Heart left ventricle (tissue), 16 donors: ENCODE measurements around the gene DNAI2. TPM values are rescaled to one million over a fixed set of nuclear protein-coding genes. Genes with fewer than 3 reads are reported as not detected.

Experiments used
- ATAC-seq, 4 donors: fragments of 200-7000 bp; cut with Tn5 transposase; one replicate each; pipeline ENCODE4 v1.9.1; 2020 to 2022; ENCODE audit warnings: moderate library complexity in 4 of 4, mild to moderate bottlenecking in 3 of 4, moderate number of reproducible peaks in 1 of 4
- DNase-seq, 5 donors: peaks; one replicate each; pipeline ENCODE4 v3.0.0-alpha.2; 2020
- H3K27ac ChIP-seq, 12 donors: fragments of 200-600 bp; sonication (generic) in 4 of 12; one replicate each; pipeline versions ENCODE4 v1.5.0 to v1.8.0; 2016 to 2022; ENCODE audit warnings: mild to moderate bottlenecking in 2 of 12
- H3K27me3 ChIP-seq, 9 donors: fragments of 200-600 bp; sonication (generic) in 2 of 9; one replicate each; pipeline versions ENCODE4 v1.5.1 to v1.8.0; 2016 to 2022; ENCODE audit warnings: mild to moderate bottlenecking in 3 of 9
- H3K36me3 ChIP-seq, 9 donors: fragments of 200-600 bp; sonication (generic) in 2 of 9; one replicate each; pipeline versions ENCODE4 v1.5.0 to v1.8.0; 2018 to 2022; ENCODE audit warnings: mild to moderate bottlenecking in 2 of 9
- H3K4me1 ChIP-seq, 12 donors: fragments of 200-600 bp; sonication (generic) in 4 of 12; one replicate each; pipeline versions ENCODE4 v1.5.0 to v1.8.0; 2016 to 2022; ENCODE audit warnings: mild to moderate bottlenecking in 3 of 12
- H3K4me3 ChIP-seq, 12 donors: fragments of 200-600 bp; sonication (generic) in 4 of 12; one replicate each; pipeline versions ENCODE4 v1.5.0 to v1.8.0; 2017 to 2022; ENCODE audit warnings: mild to moderate bottlenecking in 9 of 12, moderate library complexity in 4 of 12
- H3K9me3 ChIP-seq, 12 donors: fragments of 200-600 bp; sonication (generic) in 4 of 12; one replicate each; pipeline versions ENCODE4 v1.5.0 to v1.8.0; 2016 to 2022; ENCODE audit warnings: mild to moderate bottlenecking in 1 of 12
- POLR2A ChIP-seq, 2 donors: fragments of 450-650 bp; IDR thresholded peaks; one replicate each; pipeline ENCODE4 v1.6.1; 2017; ENCODE audit warnings: antibody characterized with exemption in 2 of 2, mild to moderate bottlenecking in 2 of 2, moderate library complexity in 2 of 2
- WGBS, 4 donors: extraction: QIAGEN DNeasy Blood & Tissue Kit in 2 of 4; methylation state at CpG; one replicate each; pipeline versions ENCODE4 v1.1.5 to v1.1.7; 2013 to 2018; 5-methylcytosine and 5-hydroxymethylcytosine counted together
- intact Hi-C, 10 donors: fragments of 100-400 bp; cut with DNase I; formaldehyde crosslinking; loops; one replicate each; pipeline versions ENCODE4 v1.11.1 to v1.14.2; 2022
- polyA plus RNA-seq, 2 donors: library from polyadenylated mRNA; stranded (reverse); fragments of 200-250 nt; gene quantifications; one replicate each; pipeline ENCODE4 v1.2.3, GENCODE V29; 2013
- total RNA-seq, 9 donors: library from RNA; depleted of rRNA in 2 of 9; stranded (reverse); fragments of >200 nt in 2 of 9; fragmentation: NEBNext Ultra II Directional in 3 of 9; extraction: Animal tissue kit (Norgen Biotek cat#: 25700) in 3 of 9; gene quantifications; one replicate each; pipeline versions ENCODE4 v1.1.0 to v1.2.4, GENCODE V29; 2016 to 2023
- TF ChIP-seq, protein P1 (sequence below), 12 donors: fragments of 200-600 bp; sonication (generic) in 4 of 12; IDR thresholded peaks; one replicate each; pipeline versions ENCODE4 v1.5.0 to v1.8.0; 2018 to 2022; ENCODE audit warnings: antibody characterized with exemption in 12 of 12, mild to moderate bottlenecking in 5 of 12
- donor health status: ischemic (EF 13 %, LVEDD 7.1; RV severe dilation, severe dysfunction).
- donor health status: healthy with polysubstance abuse.
- donor health status: DM: no; HTN: yes; CAD: no.
- donor health status: DM: no; HTN: no; CAD: no.
- donor health status: ischemic (EF 25% LVEDD 6.9; RV normal size, moderate dysfunction).
- donor health status: ischemic (EF 25% LVEDD 5.7; RV mildly dilated, moderate dysfunction).
- donor health status: healthy.
- donor health status: DM: yes; HTN: yes; CAD: no.
- donor health status: ischemic (EF 35%, LVEDD 5.7; RV mildly dilated, moderate dysfunction).
- donor health status: nonischemic (EF 11% LVEDD 7.7; RV severe dilation, severe dysfunction).
- donor health status: DM: yes; HTN: yes; CAD: no.
- donor health status: PGD.
- donor health status: ischemic (EF 29% LVEDD 5.4; RV normal size, mild dysfunction).
- donor health status: nonischemic (EF 23%, LVEDD 6.1; RV moderate dilation, normal function).

The DNAI2 gene
- total and polyA plus RNA-seq, 11 donors: not detected

DNA sequence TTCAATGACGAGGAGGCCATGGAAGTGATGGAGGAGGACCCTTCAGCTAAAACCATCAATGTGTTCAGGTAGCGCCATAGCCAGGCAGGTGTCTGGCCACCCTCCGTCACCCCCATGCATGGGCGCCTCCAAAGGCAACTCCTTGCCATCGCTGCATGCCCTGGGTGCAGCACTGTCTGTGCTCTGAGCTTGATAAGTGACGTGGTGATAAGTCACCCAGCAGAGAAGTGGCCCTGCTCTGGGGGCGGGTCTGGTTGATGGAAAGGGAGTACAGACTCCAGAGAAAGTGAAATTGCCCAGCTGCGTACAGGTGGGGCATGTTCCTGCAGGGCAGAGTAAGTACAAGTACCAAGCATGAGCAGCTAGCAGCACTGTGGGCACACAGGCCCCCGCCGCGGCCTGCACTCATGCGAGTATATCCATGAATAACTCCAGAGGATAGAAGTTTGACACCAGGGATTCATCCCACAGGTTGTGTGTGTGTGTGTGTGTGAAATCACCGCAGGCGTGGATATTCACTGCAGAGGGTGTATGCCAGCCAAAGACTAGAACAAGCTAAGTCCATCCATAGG is 13.1 kb downstream of the DNAI2 start:
- no peak for ATAC-seq
- intact Hi-C loops: no loop called here
- H3K27ac ChIP-seq: no peak overlapping the region
- no peak overlapping the region for H3K4me3 ChIP-seq
- DNase-seq: no peak
- H3K36me3 ChIP-seq: no peaks in the 10 kb centered on the region
- H3K27me3 ChIP-seq: no peaks in the 10 kb centered on the region
- H3K4me1 ChIP-seq: peaks cover 0 to 23% (median 2%) of the 10 kb centered on the region in 12 donors
- WGBS, 4 donors: 81 to 90% (median 86%) methylated on average over 11 to 14 of the region's 14 CpGs
- H3K9me3 ChIP-seq: no peaks in the 10 kb centered on the region
- TF ChIP-seq POLR2A (IDR thresholded peaks at IDR 0.05): no peak
- TF ChIP-seq, protein P1, sequence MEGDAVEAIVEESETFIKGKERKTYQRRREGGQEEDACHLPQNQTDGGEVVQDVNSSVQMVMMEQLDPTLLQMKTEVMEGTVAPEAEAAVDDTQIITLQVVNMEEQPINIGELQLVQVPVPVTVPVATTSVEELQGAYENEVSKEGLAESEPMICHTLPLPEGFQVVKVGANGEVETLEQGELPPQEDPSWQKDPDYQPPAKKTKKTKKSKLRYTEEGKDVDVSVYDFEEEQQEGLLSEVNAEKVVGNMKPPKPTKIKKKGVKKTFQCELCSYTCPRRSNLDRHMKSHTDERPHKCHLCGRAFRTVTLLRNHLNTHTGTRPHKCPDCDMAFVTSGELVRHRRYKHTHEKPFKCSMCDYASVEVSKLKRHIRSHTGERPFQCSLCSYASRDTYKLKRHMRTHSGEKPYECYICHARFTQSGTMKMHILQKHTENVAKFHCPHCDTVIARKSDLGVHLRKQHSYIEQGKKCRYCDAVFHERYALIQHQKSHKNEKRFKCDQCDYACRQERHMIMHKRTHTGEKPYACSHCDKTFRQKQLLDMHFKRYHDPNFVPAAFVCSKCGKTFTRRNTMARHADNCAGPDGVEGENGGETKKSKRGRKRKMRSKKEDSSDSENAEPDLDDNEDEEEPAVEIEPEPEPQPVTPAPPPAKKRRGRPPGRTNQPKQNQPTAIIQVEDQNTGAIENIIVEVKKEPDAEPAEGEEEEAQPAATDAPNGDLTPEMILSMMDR (IDR thresholded peaks at IDR 0.05): no peak

DNA sequence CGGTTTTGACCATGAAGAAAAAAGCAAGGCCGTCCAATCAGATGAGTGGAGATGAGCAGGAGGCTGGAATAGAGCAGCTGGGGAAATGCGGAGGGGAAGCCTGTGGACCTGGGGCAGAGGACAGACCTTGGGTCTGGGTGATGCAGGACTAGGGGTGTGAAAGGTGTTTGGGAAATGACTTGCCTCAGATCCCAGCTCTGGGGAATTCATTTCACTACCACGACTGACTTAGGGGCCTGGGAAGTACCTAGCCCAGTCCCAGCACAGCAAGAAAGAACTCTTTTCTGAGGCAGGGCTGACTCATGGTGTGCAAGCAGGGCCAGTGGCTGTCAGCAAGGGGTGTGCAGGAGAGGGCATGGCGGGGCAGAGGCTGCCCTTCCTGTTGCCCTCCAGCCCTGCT is 14.8 kb downstream of the DNAI2 start:
- H3K27me3 ChIP-seq: no peaks in the 10 kb centered on the region
- TF ChIP-seq, protein P1 (IDR thresholded peaks at IDR 0.05): no peak
- no peak for TF ChIP-seq POLR2A (IDR thresholded peaks at IDR 0.05)
- no peaks in the 10 kb centered on the region for H3K36me3 ChIP-seq
- intact Hi-C loops: no loop called here
- H3K4me3 ChIP-seq: no peak overlapping the region
- ATAC-seq (peak in 1 of 4 donors; percentile 14), DNase-seq (no peak)
- peaks cover 0 to 21% (median 2%) of the 10 kb centered on the region in 12 donors for H3K4me1 ChIP-seq
- no peaks in the 10 kb centered on the region for H3K9me3 ChIP-seq
- no peak overlapping the region for H3K27ac ChIP-seq
- WGBS, 4 donors: 67 to 86% (median 75%) methylated on average over 4 to 5 of the region's 5 CpGs

DNA sequence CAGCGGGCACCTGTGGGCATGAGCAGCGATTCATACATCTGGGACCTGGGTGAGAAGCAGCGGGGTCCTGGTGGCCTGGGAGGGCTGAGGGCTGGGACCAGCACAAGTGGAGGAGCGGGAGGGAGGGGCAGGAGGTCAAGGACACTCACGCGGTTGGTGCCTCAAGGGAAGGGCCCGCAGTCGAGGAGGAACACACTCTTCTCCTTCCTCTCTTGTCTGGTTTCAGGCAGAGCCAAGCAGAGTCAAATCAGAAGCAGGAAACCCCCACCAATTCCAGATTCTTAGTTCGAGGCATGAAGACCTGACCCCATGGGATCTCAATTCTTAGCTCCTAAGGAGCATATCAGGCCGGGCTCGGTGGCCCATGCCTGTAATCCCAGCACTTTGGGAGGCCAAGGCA is 15.7 kb downstream of the DNAI2 start:
- DNase-seq: no peak
- WGBS, 4 donors: 61 to 69% (median 68%) methylated on average over 10 to 11 of the region's 11 CpGs
- H3K4me3 ChIP-seq: no peak overlapping the region
- no peaks in the 10 kb centered on the region for H3K36me3 ChIP-seq
- no peaks in the 10 kb centered on the region for H3K9me3 ChIP-seq
- no peaks in the 10 kb centered on the region for H3K27me3 ChIP-seq
- no peak for ATAC-seq
- H3K4me1 ChIP-seq: peaks cover 0 to 19% (median 2%) of the 10 kb centered on the region in 12 donors
- peak overlapping the region in 3 of 12 donors; percentile 36 to 80 (median 50) for H3K27ac ChIP-seq
- intact Hi-C loops: loop anchor here in 1 of 10 donors (10.0 kb wide), 1 partner anchor 165 kb away; no protein-coding TSS in a partner anchor
- TF ChIP-seq, protein P1 (IDR thresholded peaks at IDR 0.05): no peak
- TF ChIP-seq POLR2A (IDR thresholded peaks at IDR 0.05): no peak

DNA sequence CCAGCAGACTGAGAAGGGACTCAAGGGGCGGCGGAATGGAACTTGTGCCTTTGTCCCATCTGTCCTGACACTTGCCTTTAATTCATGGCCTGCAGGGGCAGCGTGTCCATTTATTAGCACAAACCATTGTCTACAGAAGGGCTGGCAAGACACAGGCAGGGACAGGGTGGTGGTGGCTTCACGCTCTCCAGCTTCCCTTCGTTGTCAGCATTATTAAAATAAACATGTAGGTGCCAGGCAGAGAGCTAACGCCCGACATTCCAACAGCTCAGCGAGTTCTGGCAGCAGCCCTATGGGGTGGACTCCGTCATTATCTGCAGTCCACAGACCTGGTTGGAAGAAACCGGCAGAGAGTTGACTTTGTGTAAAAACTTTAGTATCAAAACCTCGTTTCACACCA is 16.3 kb downstream of the DNAI2 start:
- DNase-seq (no peak), ATAC-seq (peak in 3 of 4 donors; percentile 61 to 73 (median 72))
- Histone ChIP-seq H3K4me3 (no peak overlapping the region), H3K27ac (peak overlapping the region in 7 of 12 donors; percentile 36 to 80 (median 56)), H3K9me3 (no peaks in the 10 kb centered on the region), H3K27me3 (no peaks in the 10 kb centered on the region), H3K4me1 (peaks cover 0 to 15% (median under 1%) of the 10 kb centered on the region in 12 donors), H3K36me3 (no peaks in the 10 kb centered on the region)
- no peak for TF ChIP-seq POLR2A (IDR thresholded peaks at IDR 0.05)
- TF ChIP-seq, protein P1 (IDR thresholded peaks at IDR 0.05): no peak
- intact Hi-C loops: loop anchor here in 1 of 10 donors (10.0 kb wide), 1 partner anchor 164 kb away; no protein-coding TSS in a partner anchor
- 36 to 65% (median 52%) methylated on average over 11 of the region's 11 CpGs for WGBS, 4 donors
